GM19438 (cell line): ENCODE data around the gene ANKUB1.
"Not testable (repeated sequence)": the region's sequence is repeated elsewhere in the genome, so short reads cannot be mapped to it uniquely, and the experiment has no call there.

Source experiments
- ATAC-seq: cut with Tn5 transposase; IDR thresholded peaks from one replicate; pipeline ENCODE4 v1.9.1; 2021; ENCODE audit warnings: low read depth; ENCODE audit not compliant: unreplicated experiment

The ANKUB1 gene

GRCh38 chr3:149792452-149793270, at the start of gene ANKUB1:
TSS of gene ANKUB1 (minus strand) at chr3:149792554. CDS start at chr3:149792366, 188 bp downstream.
- no peak for ATAC-seq

DNA sequence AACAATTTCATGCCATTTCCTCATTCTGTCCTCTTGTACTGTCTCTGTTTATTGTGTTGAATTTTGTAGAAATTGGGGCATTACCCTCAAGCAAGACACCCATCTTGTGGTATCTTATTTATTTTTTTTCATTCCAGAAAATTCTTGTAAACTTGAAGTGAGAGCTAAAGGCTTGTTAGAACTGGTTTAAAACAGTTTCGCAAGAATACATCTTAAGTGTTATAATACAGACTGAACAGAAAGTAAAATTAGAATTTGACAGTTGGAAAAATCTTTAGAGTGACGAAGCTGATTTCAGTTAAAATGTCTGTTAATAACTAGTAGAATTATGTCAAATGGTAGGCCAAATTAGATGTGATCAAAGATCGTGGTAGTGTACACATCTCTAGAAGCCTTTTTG, 47.5 kb upstream of the ANKUB1 start:
- no peak for ATAC-seq

- not testable (repeated sequence) for ATAC-seq
Observed at GRCh38 chr3:149839469-149839868, 47.1 kb upstream of the ANKUB1 start.

GRCh38 chr3:149838491-149838890, 46.1 kb upstream of the ANKUB1 start:
- not testable (repeated sequence) for ATAC-seq

- ATAC-seq: no peak
Observed at GRCh38 chr3:149833241-149833640, 40.9 kb upstream of the ANKUB1 start.

GRCh38 chr3:149832086-149832485, 39.7 kb upstream of the ANKUB1 start:
- ATAC-seq: no peak

- no peak for ATAC-seq
Observed at GRCh38 chr3:149831321-149831720, 39.0 kb upstream of the ANKUB1 start.

DNA sequence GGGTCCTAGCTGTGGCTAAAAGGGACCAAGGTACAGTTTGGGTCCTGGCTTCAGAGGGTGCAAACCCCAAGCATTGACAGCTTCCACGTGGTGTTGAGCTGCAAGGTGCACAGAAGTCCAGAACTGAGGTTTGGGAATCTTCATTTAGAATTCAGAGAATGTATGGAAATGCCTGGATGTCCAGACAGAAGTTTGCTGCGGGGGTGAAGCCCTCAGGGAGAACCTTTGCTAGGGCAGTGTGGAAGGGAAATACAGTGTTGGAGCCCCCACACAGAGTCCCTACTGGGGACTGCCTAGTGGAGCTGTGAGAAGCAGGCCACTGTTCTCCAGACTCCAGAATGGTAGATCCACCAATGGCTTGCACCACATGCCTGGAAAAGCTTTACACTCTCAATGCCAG, 38.5 kb upstream of the ANKUB1 start:
- ATAC-seq: no peak

- not testable (repeated sequence) for ATAC-seq
Observed at GRCh38 chr3:149829631-149830030, 37.3 kb upstream of the ANKUB1 start.

- ATAC-seq: no peak
Observed at GRCh38 chr3:149828390-149828789, 36.0 kb upstream of the ANKUB1 start.

- no peak for ATAC-seq
Observed at GRCh38 chr3:149826636-149827035, 34.3 kb upstream of the ANKUB1 start.

- no peak for ATAC-seq
Observed at GRCh38 chr3:149820183-149820582, 27.8 kb upstream of the ANKUB1 start.

DNA sequence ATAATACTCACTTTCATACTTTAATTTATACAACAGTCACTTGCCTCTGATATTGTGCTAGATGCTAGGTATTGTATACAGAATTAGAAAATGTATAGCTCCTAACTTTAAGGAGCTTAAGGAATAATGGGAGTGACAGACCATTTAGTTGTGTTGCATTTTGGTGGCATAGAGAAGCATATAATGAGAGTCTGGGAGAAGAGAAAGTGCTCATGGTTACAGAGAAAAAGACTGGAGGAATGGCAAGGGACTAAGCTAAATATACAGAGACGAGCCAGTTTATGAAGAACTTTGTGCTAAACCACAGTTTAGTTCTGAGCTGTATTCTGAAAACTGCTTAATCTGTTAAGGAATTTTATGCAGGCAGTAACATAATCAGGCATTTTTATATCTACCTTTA, 27.1 kb upstream of the ANKUB1 start:
- no peak for ATAC-seq

DNA sequence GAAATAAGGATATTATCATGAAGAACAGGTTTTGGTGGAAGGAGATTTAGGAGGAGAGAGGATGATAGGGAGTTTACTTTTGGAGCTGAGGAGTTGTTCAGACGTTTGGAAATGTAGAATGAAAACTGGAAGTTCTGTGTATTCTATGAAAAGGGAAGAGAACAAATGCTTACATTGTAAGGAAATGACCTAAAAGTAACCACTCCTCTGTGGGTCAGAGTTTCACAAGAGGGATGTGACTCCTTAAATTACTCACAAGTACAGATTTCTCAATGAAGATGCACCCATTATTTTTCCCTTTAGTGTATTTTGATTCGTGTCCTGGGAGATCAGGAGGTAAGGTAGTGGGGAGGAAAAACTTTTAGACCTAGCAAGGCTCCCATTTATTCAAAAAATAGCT, 24.6 kb upstream of the ANKUB1 start:
- no peak for ATAC-seq

DNA sequence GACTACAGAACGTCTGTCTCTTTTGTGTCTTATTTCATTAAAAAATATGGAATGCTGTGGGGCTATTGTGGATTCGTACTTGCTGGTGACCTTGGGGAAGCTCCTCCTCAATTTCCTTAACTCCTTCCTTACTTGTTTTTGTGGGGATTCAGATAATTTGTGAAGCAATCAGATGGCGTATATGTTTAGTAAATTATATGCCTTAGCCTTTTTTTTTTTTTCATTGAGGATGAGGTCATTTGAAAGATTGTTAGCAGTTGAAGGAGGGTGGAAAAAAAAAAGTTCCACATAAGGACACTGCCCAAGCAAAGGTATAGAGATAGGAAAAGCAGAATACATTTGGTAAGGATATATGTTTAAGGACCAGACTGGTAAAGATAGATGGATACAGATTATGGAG, 24.0 kb upstream of the ANKUB1 start:
- no peak for ATAC-seq

DNA sequence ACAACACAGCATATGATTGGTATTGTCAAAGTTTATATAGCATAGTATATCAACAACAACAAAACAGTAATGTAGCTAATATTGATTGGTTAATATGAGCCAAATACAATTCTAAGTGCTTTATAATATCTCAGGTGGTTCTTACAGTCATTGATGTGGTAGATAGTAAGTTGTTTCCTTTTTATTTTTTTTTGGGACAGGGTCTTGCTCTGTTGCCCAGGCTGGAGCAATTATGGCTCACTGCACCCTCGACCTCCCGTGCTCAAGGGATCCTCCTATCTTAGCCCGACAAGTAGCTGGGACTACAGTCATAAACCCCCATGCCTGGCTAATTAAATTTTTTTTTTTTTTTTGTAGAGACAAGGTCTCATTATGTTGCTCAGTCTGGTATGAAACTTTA, 23.4 kb upstream of the ANKUB1 start:
- ATAC-seq: no peak

DNA sequence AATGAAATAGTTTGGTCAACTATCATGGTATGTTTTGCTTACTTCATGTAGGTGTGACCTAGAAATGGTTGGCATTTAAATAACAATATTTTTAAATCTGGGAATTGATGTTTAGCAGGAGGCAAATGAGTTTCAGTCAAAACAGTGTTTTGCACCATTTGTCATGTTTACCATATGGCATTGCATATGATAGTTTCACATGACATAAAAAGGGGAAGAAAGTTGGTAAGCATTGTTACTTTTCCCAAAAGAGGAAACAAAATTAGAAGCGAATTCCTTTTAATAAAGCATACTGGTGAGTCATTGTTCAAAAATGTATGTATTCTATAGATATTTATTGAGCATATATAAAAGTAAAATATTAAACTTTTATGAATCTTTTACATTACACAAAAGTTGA, 23.0 kb upstream of the ANKUB1 start:
- no peak for ATAC-seq

DNA sequence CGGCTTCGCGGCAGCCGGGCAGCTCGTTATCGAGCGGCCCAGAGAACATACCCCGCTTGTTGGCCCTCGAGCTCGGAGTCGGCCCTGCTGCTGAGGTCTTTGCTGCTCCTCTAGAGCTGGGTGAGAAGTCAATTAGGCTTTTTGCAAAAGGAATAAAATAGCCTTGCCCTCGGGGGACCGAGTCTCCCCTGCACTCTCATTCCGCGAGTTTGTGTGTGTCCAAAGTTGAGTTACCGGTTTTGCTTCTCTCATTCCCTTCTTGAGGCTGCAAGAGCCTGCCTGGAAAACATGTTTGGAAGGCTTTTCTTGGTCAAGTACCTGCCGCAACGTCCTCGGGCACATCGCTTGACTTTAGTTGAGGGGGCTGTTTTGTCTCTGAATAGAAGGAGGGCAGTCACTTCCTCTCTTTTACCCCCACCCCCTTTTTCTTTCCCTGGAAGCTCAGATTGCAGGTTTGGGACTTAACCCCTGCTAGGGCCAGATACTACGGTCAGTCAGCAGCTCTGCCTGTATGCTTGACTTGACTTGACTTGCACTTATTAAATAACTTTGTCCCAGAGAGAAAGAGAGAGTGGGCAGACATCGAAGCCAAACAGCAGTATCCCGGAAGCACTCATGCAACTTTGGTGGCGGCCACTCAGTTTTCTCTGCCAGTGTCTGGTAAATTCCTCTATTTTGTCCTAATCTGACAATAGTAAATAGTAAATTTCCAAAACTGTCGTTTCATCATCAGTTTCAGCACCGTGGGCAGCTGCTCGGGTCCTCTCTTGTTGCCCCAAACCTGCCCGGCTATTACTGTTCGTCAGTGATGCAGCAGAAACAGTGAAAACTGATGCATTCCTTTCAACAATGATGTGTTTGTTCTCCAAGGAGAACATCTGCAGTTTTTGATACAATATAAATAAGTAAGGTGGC, 21.3 kb upstream of the ANKUB1 start:
- peak; percentile 24 for ATAC-seq

DNA sequence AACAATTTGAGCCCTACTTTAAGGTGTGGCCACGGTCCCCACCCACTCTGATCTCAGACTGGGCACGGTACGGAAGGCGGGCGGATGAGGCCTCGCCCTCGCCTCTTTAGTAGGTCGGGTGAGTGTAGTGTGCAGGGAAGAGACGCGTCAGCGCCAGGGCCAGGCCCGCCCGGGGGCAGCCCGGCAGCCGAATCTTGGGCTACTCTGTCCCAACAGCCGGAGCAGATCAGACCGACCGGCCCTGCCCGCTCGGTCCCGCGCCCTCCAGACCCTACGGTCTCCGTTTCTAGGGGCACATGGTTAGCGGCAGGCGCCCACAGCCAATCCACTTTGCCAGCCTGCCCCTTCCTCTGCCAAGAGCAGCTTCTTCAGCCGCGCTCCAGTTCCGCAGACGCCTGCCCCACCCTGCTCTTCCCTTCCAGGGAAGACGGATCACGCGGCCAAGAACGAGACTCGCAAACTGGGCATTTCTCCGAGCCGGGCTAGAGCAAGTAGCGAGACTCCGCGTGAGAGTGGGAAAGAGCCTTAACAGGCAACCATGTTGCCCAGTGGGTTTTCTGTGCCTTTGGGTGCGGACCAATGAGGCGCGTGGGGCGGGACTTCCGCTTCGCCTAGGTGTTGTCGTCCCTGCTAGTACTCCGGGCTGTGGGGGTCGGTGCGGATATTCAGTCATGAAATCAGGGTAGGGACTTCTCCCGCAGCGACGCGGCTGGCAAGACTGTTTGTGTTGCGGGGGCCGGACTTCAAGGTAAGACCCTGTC, 20.4 kb upstream of the ANKUB1 start, which contains the start of gene RNF13:
TSS of gene RNF13 (plus strand) at position 610 of the 761 bp plus-strand sequence. CDS start 32,812 bp downstream, outside the sequence.
- peak; percentile 95 for ATAC-seq

DNA sequence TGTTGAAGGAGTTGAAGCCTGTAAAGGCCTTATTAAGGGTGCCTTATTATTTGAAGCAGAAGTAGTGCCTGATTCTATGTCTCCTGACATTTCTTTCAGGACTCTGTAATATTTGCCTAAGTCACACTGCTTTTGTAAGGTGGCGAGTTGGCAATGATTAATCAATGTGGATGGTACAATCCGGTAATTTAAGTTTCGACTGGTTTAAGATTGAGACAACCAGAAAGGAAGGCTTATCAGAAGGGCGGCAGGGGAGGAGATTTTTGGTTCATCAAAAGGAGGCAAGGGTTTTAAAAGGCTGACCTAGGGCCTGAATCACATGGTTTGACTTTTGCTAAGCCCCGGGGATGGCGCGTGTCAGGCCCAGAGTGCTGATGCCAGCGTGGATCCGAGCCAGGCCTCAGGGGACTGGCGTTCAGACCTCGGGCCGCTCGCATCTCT, 19.8 kb upstream of the ANKUB1 start:
- ATAC-seq: no peak

- ATAC-seq: no peak
Observed at GRCh38 chr3:149810846-149811245, 18.5 kb upstream of the ANKUB1 start.
